GM21526 (cell line): Measurements from ENCODE around the gene ZNF385A.
A peak's percentile ranks its signal among the peaks of the same experiment; 100 is the strongest.
"Not testable (repeated sequence)": the region's sequence is repeated elsewhere in the genome, so short reads cannot be mapped to it uniquely, and the experiment has no call there.

Experiments
- ATAC-seq: cut with Tn5 transposase; IDR thresholded peaks from one replicate; pipeline ENCODE4 v1.9.1; 2021; ENCODE audit warnings: moderate library complexity; ENCODE audit not compliant: unreplicated experiment, low FRiP score

The ZNF385A gene

GRCh38 chr12:54358945-54359761 lies 25.4 kb downstream of the ZNF385A start:
- peak; percentile 93 for ATAC-seq

- no peak for ATAC-seq
These were observed 26.2 kb downstream of the ZNF385A start for GRCh38 chr12:54358191-54358944.

DNA sequence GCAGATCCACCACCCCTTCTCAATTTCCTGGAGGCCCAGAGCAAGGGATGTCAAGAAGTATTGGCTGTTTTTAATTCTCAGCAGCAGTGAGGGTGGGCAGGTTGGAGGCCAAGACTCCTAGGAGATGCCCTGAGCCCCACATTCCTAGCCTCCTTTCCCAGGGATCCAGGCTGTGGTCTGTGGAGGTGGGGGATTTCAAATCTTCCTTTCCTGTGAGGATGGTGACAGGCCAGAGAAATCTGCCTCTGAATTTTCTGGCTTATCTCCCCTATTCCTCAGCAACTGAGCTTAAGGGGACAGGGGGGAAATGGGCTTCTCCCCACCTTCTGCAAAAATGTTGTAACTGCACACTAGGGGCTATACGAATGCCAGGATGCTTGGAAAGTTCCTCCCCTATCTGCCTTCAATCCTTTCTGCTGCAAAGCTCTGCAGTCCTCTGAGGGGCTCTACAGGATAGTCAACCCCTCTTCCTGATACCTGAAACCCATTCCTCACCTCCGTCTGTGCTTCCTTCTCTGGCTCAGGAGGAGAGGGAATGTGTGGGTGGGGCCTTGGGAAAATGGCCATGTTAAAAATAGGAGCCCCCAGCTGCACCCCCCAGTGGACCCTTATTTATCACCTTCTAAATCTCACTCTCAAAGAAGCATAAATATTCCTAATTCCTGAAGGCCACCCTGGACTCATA lies 26.9 kb downstream of the ZNF385A start:
- no peak for ATAC-seq

DNA sequence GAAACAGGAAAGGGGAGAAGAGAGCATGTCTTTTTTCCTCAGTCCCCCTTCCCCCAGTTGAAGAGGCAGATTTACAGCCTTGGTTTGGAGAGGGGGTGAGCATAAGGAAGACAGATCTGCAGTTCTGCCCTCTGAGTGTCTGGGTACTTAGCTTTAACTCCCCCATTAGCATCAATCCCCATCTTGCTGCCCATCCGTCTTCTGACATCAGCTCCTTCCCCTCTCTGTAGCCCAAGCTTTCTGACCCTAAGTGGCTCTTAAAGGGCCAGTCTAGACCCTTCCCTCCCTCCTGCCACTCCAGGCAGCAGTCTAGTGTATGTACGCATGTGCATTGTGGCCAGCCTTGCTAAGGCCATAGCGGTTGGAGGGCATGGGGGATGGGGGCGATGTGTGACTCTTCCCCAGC lies 27.6 kb downstream of the ZNF385A start:
- ATAC-seq = no peak

- no peak for ATAC-seq
These were observed 28.3 kb downstream of the ZNF385A start for GRCh38 chr12:54356228-54356627.

DNA sequence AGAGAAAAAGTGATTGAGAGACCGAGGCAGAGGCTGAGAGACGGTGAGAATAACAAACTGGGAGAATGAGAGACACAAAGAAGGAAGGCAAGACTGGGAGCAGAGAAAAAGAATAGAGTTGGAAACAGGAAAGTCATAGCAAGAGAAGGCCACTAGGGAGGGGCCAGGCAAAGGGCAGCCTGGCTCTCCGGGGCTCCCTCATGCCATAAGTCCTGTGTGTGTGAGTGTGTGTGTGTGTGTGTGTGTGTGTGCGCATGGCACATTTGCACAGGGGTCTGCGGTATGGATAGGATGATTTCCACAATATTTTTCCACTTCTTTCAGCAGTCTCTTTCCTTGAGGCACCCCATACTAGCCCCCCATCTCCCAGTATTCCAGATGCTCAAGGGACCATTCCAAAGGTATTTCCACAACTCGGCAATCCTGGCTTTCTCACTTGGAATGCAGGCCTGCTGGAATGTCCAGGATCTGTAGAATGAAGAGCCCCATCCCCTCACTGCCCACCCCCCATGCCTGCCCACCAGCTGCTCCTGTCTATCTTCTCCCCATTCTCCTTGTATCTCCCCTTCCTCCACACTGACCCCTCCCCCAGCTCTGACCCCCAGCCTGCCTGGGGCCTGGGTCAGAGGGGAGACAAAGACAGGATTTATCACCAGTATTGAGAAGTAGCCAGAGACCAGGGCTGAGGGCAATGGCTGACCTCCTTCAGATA lies 29.3 kb downstream of the ZNF385A start:
- ATAC-seq = no peak

- ATAC-seq = not testable (repeated sequence)
These were observed 30.3 kb downstream of the ZNF385A start for GRCh38 chr12:54354271-54354670.

DNA sequence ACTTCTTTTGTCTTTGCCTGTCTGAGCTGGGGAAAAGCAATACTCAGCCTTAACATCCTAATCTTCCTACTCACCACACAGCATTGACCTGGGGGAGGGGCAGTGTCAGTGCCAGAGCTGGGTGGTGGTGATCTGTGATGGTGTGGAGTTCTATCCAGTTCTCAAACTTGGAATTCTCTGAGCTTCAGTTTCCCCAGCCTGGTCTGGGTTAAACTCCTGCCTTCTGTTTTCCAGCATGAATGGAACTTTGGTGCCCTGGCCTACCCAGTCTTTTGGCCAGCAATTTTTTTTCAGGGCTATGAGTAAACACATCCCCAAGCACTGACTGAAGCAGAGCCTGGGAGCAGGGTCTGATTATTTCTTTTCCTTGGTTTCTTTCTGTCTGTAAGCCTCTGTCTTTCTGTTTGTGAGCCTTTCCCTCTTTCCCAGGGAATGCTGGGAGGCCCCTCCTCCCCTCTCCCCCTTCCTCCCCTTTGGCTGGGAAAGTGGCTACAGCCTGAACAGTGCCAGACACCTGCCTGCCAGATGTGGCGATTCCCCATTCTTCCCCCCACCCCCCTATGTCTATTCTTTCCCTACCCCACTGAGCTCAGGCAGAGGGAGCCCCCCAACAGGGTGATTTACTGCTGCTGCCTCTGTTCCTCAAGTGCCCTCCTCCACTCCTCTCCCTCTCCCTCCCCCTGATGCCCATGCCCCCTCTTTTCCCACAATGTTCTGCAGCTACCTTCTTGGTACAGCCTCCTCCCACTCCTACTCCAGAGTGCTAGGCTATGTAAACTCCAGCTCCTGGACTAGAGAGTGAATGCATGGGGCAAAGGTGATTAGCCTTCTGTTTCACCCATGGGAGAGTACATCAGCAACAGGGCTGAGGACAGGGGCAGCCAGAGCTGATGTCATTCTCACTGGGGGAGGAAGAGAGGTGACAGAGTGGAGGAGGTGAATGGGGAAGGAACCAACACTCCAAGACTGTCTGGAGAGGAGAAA lies 31.4 kb downstream of the ZNF385A start:
- no peak for ATAC-seq

DNA sequence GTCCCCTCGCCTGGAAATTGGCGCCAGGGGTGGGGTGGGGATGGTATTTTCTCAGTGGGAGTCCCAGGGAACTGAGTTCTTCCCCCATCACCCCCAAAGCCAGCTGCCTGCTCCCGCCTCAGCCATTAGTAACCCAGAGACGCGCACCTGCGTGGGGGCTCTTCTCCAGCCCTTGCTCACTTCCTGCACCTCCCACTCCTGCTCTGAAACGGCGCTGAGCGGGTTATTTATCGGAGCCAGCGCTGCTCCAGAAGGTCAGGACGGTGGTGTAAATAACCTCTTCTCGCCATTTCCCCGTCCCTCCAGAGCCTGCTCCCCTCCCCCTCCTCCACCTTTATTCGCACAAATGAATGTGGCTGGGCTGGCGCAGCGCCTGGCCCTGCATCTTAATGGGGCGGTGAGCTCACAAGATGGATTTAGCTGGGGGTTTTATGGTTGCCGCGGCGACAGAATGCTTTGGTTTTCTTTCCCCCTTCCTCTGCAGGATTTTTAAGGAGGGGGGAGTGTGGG lies 32.5 kb downstream of the ZNF385A start:
- ATAC-seq = no peak

- ATAC-seq = no peak
These were observed 33.2 kb downstream of the ZNF385A start for GRCh38 chr12:54351341-54351740.

- no peak for ATAC-seq
These were observed 33.8 kb downstream of the ZNF385A start for GRCh38 chr12:54350743-54351142.

GRCh38 chr12:54349679-54350078 lies 34.9 kb downstream of the ZNF385A start:
- no peak for ATAC-seq

DNA sequence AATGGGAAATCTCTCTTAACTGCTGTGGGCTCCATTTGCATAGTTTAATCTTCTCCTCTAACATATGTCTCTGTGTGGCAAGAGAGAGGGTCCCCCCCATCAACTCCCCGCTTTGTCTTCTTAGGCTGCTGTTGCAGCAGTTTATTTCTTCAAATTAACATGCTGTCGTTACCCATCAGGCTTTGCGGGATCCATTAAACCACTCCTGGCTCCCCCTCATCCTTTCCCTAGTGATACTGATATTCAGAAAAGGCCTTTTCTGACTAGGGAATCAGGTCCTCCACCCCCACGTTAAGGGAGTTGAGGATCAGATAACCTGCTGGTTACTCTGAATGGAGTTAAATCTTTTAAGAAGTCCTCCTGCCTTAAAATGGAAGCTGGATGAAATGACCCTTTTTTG lies 35.5 kb downstream of the ZNF385A start:
- no peak for ATAC-seq

GRCh38 chr12:54341378-54342300 lies 42.9 kb downstream of the ZNF385A start:
- no peak for ATAC-seq

GRCh38 chr12:54340846-54341245 lies 43.7 kb downstream of the ZNF385A start:
- no peak for ATAC-seq

DNA sequence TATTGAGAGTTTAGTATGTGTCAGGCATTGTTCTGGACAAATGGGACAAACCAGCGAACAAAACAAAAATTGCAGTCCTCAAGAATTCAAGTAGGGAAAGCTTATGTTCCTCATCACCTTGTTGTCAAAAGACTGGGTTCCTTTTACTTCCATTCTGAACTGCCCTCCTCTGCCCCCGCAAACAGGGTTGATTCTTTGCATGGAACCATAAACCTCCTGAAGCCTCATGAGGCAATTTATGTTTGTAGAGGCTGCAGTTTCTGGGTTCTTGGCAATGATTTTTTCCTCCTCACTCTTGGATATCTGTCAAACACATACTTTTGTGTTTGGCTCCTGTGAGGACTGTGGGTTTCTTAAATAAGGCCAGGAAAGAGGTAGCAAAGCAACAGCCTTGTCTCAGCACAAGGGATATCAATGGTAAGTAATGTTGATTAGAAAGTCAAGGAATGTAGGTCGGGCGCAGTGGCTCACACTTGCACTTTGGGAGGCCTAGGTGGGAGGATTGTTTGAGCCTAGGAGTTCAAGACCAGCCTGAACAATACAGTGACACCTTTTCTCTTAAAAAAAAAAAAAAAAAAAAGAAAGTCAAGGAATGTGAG lies 45.7 kb downstream of the ZNF385A start:
- ATAC-seq = no peak

GRCh38 chr12:54337854-54338650 lies 46.5 kb downstream of the ZNF385A start:
- ATAC-seq = no peak
